Stimulated activated CD8-positive, alpha-beta memory T cell treated with anti-CD3 and anti-CD28 coated beads, Interleukin-4, amount 100 ng/mL, for 24 hours (primary cell): ENCODE results near the gene PAX4.
A peak's percentile ranks its signal among the peaks of the same experiment; 100 is the strongest.
"Not testable (repeated sequence)": the region's sequence is repeated elsewhere in the genome, so short reads cannot be mapped to it uniquely, and the experiment has no call there.

Source experiments
- DNase-seq: peaks from one replicate; pipeline ENCODE4 v3.0.0-alpha.2; 2020; ENCODE audit warnings: low read depth

PAX4 gene

GRCh38 chr7:127585044-127585953 is 32.6 kb downstream of the PAX4 start, which contains the start of gene GCC1:
Gene GCC1 (minus strand): TSS chr7:127585596. CDS start chr7:127585182, 414 bp downstream.
- peak; percentile 88 for DNase-seq

GRCh38 chr7:127584648-127585043 is 33.3 kb downstream of the PAX4 start:
- DNase-seq = no peak

GRCh38 chr7:127582361-127582760 is 35.6 kb downstream of the PAX4 start:
- DNase-seq = no peak

GRCh38 chr7:127581716-127582115 is 36.2 kb downstream of the PAX4 start:
- no peak for DNase-seq

GRCh38 chr7:127580612-127581011 is 37.3 kb downstream of the PAX4 start:
- no peak for DNase-seq

- DNase-seq = no peak
Measured at GRCh38 chr7:127578711-127579275, 39.1 kb downstream of the PAX4 start.

- DNase-seq = no peak
Measured at GRCh38 chr7:127578036-127578684, 39.8 kb downstream of the PAX4 start.

GRCh38 chr7:127571741-127572505 is 46.0 kb downstream of the PAX4 start:
- DNase-seq = no peak

- not testable (repeated sequence) for DNase-seq
Measured at GRCh38 chr7:127568034-127568433, 49.9 kb downstream of the PAX4 start.

GRCh38 chr7:127566242-127566641 is 51.7 kb downstream of the PAX4 start:
- no peak for DNase-seq
